Placental pericyte (primary cell): ENCODE results near the gene KIFC3. TPM values are rescaled to one million over a fixed set of nuclear protein-coding genes. Genes with fewer than 3 reads are reported as not detected.
A peak's percentile ranks its signal among the peaks of the same experiment; 100 is the strongest.

Experiments used
- small RNA-seq: library from RNA; depleted of rRNA; stranded (forward); fragments of <200 nt; gene quantifications from one replicate; pipeline ENCODE3, GENCODE V24; 2012; ENCODE audit warnings: low replicate concordance
- total RNA-seq: library from RNA; depleted of rRNA; stranded (reverse); fragments of >200 nt; gene quantifications from 2 replicates; pipeline ENCODE4 v1.2.3, GENCODE V29; 2012

Gene KIFC3, protein sequence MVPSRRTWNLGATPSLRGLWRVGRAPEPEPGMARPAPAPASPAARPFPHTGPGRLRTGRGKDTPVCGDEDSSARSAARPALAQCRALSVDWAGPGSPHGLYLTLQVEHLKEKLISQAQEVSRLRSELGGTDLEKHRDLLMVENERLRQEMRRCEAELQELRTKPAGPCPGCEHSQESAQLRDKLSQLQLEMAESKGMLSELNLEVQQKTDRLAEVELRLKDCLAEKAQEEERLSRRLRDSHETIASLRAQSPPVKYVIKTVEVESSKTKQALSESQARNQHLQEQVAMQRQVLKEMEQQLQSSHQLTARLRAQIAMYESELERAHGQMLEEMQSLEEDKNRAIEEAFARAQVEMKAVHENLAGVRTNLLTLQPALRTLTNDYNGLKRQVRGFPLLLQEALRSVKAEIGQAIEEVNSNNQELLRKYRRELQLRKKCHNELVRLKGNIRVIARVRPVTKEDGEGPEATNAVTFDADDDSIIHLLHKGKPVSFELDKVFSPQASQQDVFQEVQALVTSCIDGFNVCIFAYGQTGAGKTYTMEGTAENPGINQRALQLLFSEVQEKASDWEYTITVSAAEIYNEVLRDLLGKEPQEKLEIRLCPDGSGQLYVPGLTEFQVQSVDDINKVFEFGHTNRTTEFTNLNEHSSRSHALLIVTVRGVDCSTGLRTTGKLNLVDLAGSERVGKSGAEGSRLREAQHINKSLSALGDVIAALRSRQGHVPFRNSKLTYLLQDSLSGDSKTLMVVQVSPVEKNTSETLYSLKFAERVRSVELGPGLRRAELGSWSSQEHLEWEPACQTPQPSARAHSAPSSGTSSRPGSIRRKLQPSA
- total RNA-seq: 157 and 170 TPM in 2 replicates

DNA sequence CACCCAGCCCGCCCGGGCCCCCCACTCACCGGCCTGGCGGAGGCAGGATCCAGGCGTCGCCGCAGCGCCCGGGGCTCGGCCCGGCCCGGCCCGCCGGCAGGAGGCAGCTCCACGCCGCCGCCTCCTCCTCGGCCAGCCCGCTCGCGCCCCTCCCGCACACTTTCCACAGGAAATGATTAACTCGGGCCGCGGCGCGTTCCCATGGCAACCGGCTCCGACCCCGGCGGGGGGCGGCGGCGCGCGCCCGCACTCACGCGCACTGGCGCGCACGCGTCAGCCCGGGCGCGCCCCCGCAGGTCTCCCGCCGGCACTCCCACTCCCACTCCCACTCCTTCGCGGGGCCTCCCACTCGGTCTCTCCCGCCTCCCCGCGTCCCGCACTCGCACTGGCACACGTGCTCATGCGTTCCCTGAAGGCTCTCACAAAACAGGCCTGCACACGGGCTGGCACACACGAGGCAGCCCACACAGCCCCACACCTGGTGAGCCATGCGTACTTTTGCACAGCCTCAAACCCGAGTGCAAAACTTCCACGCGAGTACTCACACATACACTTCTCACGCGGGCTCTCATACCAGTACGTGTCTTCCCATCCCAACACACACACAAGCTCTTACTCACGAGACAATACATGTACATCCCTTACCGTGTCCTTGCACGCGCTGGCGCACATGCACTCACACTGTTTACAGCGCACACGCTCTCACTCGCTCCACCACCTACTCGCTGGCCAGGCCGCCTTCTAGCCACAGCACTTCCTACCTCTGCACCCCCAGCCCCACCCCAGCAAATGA is at the start of gene KIFC3:
Gene KIFC3 (minus strand): TSS at position 151 of the 793 bp plus-strand sequence. CDS start 4,248 bp downstream, outside the sequence.

DNA sequence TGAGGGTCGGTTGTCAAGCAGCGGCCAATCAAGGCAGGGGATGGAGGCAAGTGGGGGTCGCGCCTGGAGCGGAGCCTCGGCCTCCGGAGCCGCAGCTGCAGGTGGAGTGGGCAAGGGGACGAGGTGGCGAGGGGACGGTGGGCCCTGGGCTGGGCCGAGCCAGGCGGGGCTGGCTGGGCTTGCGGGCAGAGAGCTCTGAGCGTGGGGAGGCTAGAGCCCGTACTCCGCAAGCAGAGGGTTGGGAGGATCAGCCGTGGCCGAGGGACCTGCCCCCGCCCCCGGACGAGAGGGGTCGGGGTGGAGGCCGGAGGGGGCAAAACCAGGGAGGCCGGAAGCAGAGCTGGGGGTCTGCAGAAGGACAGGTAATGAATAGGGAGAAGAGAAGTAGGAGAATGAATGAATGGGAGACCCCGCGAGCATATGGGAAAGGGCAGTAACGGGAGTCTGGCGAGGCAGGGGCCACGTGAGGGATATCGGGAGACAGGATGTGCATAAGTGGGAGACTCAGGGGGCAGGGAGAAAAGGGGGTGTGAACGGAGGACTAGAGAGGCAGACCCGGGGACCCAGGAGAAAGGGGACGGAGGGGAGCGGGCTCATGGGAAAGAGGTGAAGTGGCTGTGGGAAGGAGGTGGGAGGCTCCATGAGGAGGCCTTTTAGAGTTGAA is 66.4 kb downstream of the KIFC3 start, which contains the start of gene KATNB1:
Gene KATNB1 (plus strand): TSS at position 16 of the 664 bp plus-strand sequence. CDS start 1,474 bp downstream, outside the sequence.

Small RNA genes within 50 kb of the gene (small RNA-seq; reads per million reads assigned to genes)
- not detected for gene MIR6772
- 2.9 reads per million, percentile 78 among the genes with 10 or more reads in this experiment for gene RNU6-20P

Other genes starting within 250 kb of the KIFC3 start
- gene ADGRG1, start 173.9 kb downstream of the KIFC3 start, total RNA-seq: 0.88 and 1.4 TPM in 2 replicates
- not detected in 2 replicates for gene ADGRG3, start 134.2 kb downstream of the KIFC3 start, total RNA-seq
- not detected in 2 replicates for gene DRC7, start 107.7 kb downstream of the KIFC3 start, total RNA-seq
- gene KATNB1, start 66.7 kb downstream of the KIFC3 start, total RNA-seq: 31.7 and 46.0 TPM in 2 replicates
- not detected in 2 replicates for gene CNGB1, start 168.6 kb upstream of the KIFC3 start, total RNA-seq
- 6.3 and 10.3 TPM in 2 replicates for gene ZNF319, start 198.2 kb upstream of the KIFC3 start, total RNA-seq
- 48.8 and 50.5 TPM in 2 replicates for gene USB1, start 198.9 kb upstream of the KIFC3 start, total RNA-seq
- gene MMP15, start 223.3 kb upstream of the KIFC3 start, total RNA-seq: 6.6 and 15.1 TPM in 2 replicates